GM18502 (cell line): ENCODE data around the gene HSDL1.

Experiments used
- ATAC-seq: cut with Tn5 transposase; IDR thresholded peaks from one replicate; pipeline ENCODE4 v1.9.1; 2021; ENCODE audit warnings: mild to moderate bottlenecking; ENCODE audit not compliant: unreplicated experiment, poor library complexity

HSDL1 gene

DNA sequence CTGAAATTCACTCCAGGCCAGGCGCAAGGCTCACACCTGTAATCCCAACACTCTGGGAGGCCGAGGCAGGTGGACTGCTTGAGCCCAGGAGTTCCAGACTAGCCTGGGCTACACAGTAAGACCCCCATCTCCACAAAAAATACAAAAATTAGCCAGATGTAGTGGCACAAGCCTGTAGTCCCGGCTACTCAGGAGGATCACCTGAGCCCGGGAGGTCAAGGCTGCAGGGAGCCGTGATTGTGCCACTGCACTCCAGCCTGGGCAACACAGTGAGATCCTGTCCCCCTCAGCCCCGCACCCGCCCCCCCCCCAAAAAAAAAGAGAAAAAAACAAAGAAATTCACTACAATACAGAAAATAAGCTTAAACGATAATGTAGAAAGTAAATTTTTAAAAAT, 59.7 kb downstream of the HSDL1 start:
- ATAC-seq = no peak

GRCh38 chr16:84084570-84085270, 60.3 kb downstream of the HSDL1 start:
- peak; percentile 54 for ATAC-seq

- ATAC-seq = no peak
Observed at GRCh38 chr16:84082835-84083569, 62.0 kb downstream of the HSDL1 start.

GRCh38 chr16:84082110-84082509, 62.9 kb downstream of the HSDL1 start:
- ATAC-seq = no peak

DNA sequence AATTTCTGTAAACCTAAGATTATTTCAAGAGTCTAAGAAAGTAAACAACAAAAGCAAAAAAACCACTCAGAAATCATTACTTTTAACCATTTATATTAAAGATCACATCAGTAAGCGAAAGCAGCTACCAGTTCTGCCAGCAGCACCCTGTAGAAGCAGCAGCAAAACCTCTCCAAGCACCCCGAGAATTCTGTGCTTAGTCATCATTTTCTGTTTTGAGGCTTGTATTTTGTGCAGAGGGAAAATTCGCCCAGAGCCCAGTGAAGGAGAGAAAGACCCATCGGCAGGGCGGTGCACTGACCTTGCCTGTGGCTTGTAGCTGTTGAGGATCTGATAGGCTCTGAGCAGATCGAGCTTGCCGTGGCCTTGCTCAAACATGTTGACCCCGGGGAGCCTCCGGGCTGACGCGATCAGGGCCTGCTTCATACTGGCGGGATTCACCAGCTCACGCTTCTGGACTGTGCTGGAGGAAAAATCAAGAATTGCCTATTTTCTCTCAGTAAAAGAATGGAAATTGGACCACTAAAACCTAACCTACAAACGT, 63.5 kb downstream of the HSDL1 start:
- no peak for ATAC-seq

GRCh38 chr16:84080813-84081212, 64.2 kb downstream of the HSDL1 start:
- ATAC-seq = no peak

DNA sequence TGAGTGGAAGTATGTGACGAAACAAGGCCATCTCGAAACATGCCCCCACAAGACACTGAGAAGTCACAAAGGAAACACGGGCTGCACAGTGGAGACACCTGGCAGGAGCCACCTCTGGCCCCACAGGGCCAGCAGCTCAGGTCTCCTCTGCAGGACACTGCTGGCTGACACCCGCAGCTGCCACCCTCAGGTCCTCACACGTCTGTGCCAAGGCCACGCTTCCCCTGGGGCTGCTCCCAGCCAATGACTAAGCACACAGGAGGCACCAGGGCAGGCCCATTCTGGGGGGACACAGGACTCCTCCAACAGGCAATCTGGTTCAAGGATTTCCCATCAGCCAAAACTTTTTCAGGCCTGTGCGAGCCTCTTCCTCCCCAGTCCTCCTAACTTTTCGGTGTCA, 64.6 kb downstream of the HSDL1 start:
- ATAC-seq = no peak

GRCh38 chr16:84079664-84080063, 65.3 kb downstream of the HSDL1 start:
- no peak for ATAC-seq

DNA sequence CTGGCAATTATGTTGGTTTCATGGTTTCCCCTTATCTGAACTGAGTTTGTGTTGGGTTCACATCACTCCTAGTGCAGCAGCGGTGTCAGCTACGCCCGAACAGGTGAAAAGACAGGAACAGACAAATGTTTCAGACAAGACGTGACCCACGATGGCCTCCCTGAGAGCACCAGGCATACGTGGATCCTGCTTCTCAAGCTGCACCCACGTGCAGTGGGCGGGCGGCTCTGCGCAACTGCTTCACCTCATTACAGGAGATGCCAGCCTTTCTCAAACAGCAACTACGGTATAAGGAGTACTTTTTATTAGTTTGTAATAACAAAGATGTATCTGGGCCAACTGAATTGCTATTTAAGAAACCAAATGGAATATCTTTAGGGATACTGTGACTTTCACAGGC, 69.6 kb downstream of the HSDL1 start:
- ATAC-seq = no peak

- no peak for ATAC-seq
Observed at GRCh38 chr16:84074721-84075120, 70.3 kb downstream of the HSDL1 start.
